IMR-90 (cell line): ENCODE data around the gene SRCIN1.

ENCODE experiments used
- BHLHE40 ChIP-seq: fragments of 150-350 bp; IDR thresholded peaks from 2 replicates; pipeline ENCODE4 v1.6.1; 2016; ENCODE audit warnings: mild to moderate bottlenecking, low read depth, low read length
- CTCF ChIP-seq: conservative IDR thresholded peaks from 2 replicates; pipeline ENCODE4 v1.5.1; 2012; ENCODE audit warnings: mild to moderate bottlenecking, low read depth, low read length, improper control_type of control experiment
- ELK1 ChIP-seq: fragments of 150-350 bp; IDR thresholded peaks from 2 replicates; pipeline ENCODE4 v1.6.1; 2016; ENCODE audit warnings: low read depth, mild to moderate bottlenecking, low read length, moderate library complexity, borderline replicate concordance
- FOS ChIP-seq: fragments of 150-350 bp; IDR thresholded peaks from 2 replicates; pipeline ENCODE4 v1.6.1; 2016; ENCODE audit warnings: low read depth, low read length
- MAFK ChIP-seq: IDR thresholded peaks from 2 replicates; pipeline ENCODE4 v1.6.1; 2012; ENCODE audit warnings: low read depth, low read length, improper control_type of control experiment
- MAZ ChIP-seq: IDR thresholded peaks from 2 replicates; pipeline ENCODE4 v1.6.1; 2012; ENCODE audit warnings: low read depth, mild to moderate bottlenecking, low read length, improper control_type of control experiment, moderate library complexity, borderline replicate concordance
- POLR2A ChIP-seq: IDR thresholded peaks from 2 replicates; pipeline ENCODE4 v1.6.1; 2012; ENCODE audit warnings: mild to moderate bottlenecking, low read depth, low read length
- RAD21 ChIP-seq: IDR thresholded peaks from 2 replicates; pipeline ENCODE4 v1.6.1; 2012; ENCODE audit warnings: low read length, improper control_type of control experiment
- RFX5 ChIP-seq: IDR thresholded peaks from 2 replicates; pipeline ENCODE4 v1.8.0; 2012; ENCODE audit warnings: low read depth, mild to moderate bottlenecking, low read length, moderate library complexity
- SMC3 ChIP-seq: fragments of 150-350 bp; IDR thresholded peaks from 2 replicates; pipeline ENCODE4 v1.6.1; 2016; ENCODE audit warnings: low read depth, mild to moderate bottlenecking, antibody characterized with exemption, low read length, moderate library complexity
- USF2 ChIP-seq: fragments of 150-350 bp; IDR thresholded peaks from 2 replicates; pipeline ENCODE4 v1.6.1; 2017; ENCODE audit warnings: mild to moderate bottlenecking, antibody characterized with exemption, low read length, low read depth

- TF ChIP-seq CTCF (no peak), POLR2A (no peak), FOS (no peak), RFX5 (no peak), MAFK (no peak), SMC3 (no peak), USF2 (no peak), BHLHE40 (no peak), RAD21 (no peak), MAZ (no peak), ELK1 (no peak)
Observed at GRCh38 chr17:38574712-38575111, 31.0 kb downstream of the SRCIN1 start.
